Islet precursor cell (in vitro differentiated cells): ENCODE results near the gene SLC25A6.
A peak's percentile ranks its signal among the peaks of the same experiment; 100 is the strongest.
"Not testable (repeated sequence)": the region's sequence is repeated elsewhere in the genome, so short reads cannot be mapped to it uniquely, and the experiment has no call there.

Experiments
- DNase-seq: peaks from one replicate; pipeline ENCODE4 v3.0.0-alpha.2; 2018

Gene SLC25A6

GRCh38 chrX:1412551-1413161 lies 20.7 kb upstream of the SLC25A6 start:
- no peak for DNase-seq

- DNase-seq = no peak
Observed at GRCh38 chrX:1411326-1411725, 19.4 kb upstream of the SLC25A6 start.

GRCh38 chrX:1407035-1407434 lies 15.1 kb upstream of the SLC25A6 start:
- no peak for DNase-seq

GRCh38 chrX:1405769-1406168 lies 13.9 kb upstream of the SLC25A6 start:
- DNase-seq = not testable (repeated sequence)

GRCh38 chrX:1403867-1404266 lies 12.0 kb upstream of the SLC25A6 start:
- not testable (repeated sequence) for DNase-seq

- no peak for DNase-seq
Observed at GRCh38 chrX:1403228-1403627, 11.3 kb upstream of the SLC25A6 start.

- no peak for DNase-seq
Observed at GRCh38 chrX:1401611-1402430, 9.9 kb upstream of the SLC25A6 start.

- no peak for DNase-seq
Observed at GRCh38 chrX:1400742-1401471, 9.0 kb upstream of the SLC25A6 start.

- DNase-seq = no peak
Observed at GRCh38 chrX:1400049-1400448, 8.1 kb upstream of the SLC25A6 start.

- DNase-seq = no peak
Observed at GRCh38 chrX:1398431-1399340, 6.8 kb upstream of the SLC25A6 start.

- DNase-seq = no peak
Observed at GRCh38 chrX:1397441-1398270, 5.7 kb upstream of the SLC25A6 start.

- DNase-seq = no peak
Observed at GRCh38 chrX:1397001-1397400, 5.1 kb upstream of the SLC25A6 start.

- DNase-seq = no peak
Observed at GRCh38 chrX:1395646-1396216, 3.8 kb upstream of the SLC25A6 start.

- no peak for DNase-seq
Observed at GRCh38 chrX:1394731-1395501, 3.0 kb upstream of the SLC25A6 start.

GRCh38 chrX:1393871-1394615 lies 2.1 kb upstream of the SLC25A6 start:
- DNase-seq = no peak

- peak; percentile 77 for DNase-seq
Observed at GRCh38 chrX:1392376-1393068, 609 bp upstream of the SLC25A6 start.

GRCh38 chrX:1391370-1391706 lies 575 bp downstream of the SLC25A6 start:
- DNase-seq = peak; percentile 91

GRCh38 chrX:1390621-1391369 lies 1.1 kb downstream of the SLC25A6 start:
- DNase-seq = peak; percentile 39

- no peak for DNase-seq
Observed at GRCh38 chrX:1389993-1390285, 2.0 kb downstream of the SLC25A6 start.
